D341Med (cell line): ENCODE results near the gene FSD1.
A peak's percentile ranks its signal among the peaks of the same experiment; 100 is the strongest.

Experiments
- DNase-seq: peaks from one replicate; pipeline ENCODE4 v3.0.0; 2012; ENCODE audit warnings: low spot score

The FSD1 gene

DNA sequence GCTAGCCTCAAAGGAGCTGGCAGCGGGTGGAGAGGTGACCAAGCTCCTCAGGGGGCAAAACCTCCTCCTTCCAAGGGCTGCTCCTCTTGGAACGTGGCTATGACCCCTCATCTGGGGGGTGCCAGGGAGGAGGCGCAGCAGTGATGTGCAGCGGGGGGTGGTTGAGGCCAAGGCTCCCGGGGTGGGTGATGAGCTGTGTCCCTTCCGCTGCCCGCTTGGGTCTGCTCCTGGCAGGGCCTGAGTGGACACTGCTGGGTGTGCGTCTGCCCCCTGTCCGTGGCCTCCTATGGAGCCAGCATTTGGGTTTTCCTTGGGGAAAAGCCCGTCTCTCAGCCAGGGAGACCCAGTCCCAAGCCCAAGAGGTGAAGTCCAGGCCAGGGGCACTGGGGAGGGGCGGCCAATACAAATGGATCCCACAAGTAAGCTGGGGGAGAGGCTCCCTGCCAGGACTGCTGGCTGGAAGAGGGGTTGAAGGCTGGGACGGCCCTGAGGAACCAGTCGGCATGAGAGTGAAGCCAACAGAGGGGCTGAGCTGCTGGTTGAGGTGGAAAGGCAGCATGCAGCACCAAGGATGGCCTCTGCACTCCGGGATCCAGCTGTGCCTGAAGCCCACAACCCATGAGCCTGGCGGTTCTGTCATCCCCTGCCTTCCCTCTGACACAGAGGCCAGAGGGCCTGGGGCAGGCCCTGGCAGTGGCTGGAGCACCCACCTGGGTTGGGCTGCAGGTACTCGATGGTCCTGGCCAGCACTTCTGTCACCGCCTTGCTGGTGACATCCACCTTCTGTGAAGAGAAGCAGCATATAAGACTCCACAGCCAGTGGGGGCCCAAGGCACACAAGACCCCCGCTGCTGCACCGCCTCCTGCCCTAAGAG is 61.6 kb downstream of the FSD1 start:
- no peak for DNase-seq

DNA sequence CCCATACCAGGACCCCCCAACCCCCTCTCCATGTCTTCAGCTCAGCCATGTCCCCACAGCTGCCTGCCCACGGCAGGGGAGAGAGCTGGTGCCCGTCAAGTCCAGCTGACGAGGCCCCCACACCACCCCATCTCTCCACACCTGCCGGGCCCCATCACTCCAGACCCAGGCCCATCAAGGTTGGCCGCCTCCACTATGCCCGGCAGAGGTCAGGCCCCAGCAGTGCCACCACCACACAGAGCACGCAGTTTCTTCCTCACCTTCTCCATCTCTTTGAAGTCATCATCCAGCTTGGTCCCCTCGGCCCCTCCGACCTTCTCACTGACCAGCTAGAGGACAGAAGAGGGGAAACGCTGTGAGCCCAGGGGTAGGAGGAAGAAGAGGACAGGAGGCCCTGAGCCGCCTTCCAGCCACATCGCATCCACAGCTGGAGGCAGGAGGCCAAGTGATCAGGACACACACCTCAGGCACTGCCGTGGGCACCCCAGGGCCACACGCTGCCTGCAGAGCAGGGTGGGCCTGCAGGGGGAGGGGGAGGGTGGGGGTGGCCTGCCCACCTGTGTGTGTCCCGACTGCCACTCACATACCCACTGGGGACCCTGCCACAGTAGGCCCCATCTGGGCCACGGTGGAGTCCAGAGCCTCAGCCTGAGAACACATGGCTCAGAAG is 62.4 kb downstream of the FSD1 start:
- DNase-seq: no peak

DNA sequence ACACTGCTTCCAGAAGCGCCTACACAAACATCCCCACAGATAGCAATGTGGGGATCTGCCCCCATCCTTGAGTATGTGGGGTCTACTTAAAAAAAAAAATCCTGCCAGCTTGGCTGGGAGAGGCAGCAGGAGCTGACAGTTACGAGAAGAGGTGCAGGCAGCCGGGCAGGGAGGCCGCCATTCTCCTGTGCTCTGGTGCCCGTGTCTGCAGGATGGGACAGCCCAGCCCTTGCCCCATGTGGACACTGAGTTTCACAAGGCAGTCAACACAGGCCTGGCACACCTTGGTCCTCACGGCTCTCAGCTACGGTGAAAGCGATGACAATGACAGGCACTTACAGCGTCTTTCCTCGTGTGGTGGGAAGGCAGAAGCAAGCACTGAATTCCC is 62.9 kb downstream of the FSD1 start:
- no peak for DNase-seq

DNA sequence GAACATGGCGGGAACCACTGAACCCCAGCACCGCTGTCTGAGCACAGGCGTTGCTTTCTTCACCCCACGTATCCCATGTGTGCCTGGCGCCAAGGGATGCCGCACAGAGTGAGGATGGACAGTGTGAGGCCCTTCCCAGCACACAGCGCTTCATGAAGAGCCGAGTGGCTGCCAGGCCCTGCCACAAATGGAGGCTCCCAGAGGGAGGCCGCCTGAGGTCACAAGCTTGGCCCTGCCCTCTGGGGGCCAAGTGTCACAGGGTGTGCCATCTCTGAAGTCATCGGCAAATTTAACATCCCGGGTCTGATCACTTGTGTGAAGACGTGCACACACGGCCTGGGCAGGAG is 63.4 kb downstream of the FSD1 start:
- no peak for DNase-seq

DNA sequence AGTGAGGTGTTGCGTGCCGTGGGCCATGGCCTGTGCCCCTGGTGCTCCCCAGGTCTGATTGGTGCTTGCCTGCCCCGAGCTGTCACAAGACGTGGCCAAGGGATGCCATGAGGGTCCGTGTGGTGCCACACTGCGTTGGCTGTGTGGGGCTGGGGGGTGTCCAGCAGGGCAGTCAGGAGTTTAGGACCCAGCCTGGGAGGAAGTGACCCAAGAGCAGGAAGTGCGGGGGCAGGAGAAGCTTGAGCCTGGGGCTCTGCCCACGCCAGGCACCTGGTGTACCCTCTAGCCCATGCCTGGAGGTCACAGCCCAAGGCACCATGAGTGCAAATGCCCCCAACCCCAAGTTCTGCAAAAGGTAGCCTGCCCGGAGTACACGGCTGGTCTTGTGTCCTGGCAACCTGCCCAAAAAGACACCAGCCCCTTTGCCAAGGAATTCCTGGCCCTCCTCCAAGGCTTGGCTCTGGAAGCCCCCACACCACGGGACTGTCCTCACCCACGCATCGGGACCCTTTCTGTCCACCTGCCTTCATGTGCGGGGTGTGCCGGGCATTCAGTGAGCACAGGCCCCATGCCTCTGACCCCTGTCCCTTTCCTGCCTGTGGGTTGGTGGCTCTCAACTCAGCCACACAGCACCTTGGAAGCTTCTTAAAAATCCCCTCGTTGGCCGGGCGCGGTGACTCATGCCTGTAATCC is 63.9 kb downstream of the FSD1 start:
- no peak for DNase-seq

DNA sequence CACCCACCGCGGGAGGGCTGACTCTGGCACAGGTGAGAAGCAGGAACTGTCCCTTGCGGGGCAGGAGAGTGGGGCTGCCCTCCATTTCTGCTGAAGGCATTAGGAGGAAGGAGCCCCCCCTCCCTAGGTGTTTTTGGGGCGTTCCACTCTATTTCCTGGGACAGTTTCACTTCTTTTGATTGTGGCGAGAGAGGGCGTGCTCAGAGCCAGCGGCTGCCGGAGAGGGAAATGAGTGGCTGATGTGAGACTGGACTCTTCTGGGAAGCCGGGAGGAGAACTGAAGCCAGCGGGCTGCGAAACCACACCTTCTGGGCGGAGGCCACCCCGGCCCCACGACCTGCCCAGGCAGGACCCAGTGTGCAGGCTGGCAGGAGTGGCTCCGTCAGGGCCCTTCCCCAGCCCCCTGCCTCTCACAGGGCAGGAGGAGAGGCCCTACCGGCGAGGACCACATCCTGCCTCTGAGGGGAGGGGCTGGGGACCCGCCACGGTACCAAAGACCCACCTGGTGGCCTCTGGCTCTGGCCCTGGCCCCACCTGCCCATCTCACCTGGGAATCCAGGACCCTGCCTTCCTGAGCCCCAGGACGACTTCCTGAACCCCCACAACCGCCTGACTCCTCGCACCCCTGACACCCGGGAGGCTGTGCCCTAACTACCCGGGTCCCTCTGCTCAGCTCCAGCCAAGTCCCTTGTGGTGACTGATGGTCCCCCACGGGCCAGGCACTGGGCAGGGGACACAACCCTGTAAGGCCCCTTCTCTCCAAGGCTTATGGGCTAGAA is 64.9 kb downstream of the FSD1 start:
- no peak for DNase-seq

DNA sequence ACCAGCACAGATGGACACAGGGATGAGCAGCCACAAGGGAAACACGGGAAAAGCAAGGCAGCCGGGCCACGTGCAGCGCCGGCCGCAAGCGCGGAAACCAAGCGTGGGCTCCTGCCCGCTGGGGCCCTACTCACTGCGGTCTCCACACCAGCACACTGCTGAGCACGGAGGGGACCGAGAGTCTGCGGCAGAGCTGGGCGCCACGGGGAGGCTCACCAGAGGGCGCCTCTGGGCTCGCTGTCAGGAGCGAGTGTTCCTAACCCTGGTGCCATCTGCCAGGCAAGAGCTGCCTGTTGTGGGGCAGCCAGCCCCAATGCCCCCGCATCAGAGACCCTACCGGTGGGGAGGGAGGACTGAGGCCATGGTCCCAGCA is 65.5 kb downstream of the FSD1 start:
- peak; percentile 86 for DNase-seq

DNA sequence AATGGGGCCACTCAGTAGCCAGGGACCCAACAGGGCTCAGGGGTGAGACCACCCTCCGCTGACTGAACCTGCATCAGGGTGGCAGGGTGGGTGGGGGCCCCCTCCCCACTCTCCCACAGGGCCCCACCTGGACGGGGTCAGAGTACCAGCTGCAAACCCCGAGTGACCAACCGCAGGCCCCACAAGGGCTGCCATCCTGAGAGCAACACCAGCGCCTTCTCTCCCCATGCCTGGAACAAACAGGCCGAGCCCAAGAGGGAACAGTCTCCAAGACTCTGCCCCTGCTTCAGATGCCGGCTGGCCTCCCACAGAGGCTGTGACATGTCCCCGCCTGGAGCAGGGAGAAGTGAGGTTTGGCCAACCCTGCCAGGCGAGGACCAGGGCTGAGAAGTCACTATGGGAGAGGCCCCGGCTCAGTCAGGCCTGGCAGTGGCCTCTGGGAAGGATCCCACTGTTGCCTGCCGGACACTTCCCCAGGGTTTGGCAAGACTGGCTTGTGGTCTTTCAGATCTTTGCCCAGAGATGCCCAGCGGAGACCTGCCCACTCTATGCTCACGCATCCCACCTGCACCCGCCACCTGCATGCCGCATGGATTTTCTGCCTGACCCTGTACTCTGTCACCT is 66.1 kb downstream of the FSD1 start:
- DNase-seq: no peak

DNA sequence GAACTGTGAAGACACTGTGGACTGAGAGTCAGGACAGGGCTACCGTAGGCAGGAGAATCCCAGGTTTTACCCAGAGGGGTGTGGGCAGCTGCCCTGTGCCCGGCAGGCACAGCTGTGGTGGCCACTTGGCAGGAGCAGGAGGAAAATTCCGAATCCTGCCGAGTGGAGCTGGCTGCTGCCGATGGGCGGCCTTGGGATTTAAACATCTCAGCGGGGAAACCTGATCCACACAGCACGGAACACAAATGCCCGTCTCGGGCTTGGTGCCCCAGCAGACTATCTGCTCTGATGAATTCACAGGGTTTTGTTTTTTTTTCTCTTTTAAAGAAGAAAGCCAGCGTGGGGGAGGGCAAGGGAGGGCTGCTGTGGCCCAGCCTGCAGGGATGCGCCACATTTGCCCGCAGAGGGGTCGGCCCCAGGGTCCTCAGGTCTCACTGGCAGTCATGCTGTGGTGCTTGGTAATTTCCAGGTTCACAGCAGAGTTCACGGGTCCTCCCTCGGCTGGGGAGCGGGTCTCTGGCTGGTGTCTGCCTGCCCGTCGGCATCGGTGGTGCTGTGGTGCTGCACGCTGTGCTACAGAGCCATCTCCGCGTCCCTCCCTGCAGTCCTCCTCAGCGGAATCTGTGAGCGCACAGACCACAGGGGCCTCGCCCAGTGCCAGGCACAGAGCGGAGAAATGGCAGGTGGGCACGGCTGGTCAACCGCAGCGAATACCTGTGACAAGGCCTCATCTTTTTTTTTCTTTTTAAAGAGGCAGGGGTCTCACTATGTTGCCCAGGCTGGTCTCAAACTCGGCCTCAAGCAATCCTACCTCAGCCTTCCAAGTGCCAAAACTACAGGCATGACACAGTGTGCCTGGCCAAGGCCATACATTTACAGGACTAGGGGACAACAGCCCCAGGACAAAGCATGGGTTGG is 67.1 kb downstream of the FSD1 start:
- DNase-seq: no peak

DNA sequence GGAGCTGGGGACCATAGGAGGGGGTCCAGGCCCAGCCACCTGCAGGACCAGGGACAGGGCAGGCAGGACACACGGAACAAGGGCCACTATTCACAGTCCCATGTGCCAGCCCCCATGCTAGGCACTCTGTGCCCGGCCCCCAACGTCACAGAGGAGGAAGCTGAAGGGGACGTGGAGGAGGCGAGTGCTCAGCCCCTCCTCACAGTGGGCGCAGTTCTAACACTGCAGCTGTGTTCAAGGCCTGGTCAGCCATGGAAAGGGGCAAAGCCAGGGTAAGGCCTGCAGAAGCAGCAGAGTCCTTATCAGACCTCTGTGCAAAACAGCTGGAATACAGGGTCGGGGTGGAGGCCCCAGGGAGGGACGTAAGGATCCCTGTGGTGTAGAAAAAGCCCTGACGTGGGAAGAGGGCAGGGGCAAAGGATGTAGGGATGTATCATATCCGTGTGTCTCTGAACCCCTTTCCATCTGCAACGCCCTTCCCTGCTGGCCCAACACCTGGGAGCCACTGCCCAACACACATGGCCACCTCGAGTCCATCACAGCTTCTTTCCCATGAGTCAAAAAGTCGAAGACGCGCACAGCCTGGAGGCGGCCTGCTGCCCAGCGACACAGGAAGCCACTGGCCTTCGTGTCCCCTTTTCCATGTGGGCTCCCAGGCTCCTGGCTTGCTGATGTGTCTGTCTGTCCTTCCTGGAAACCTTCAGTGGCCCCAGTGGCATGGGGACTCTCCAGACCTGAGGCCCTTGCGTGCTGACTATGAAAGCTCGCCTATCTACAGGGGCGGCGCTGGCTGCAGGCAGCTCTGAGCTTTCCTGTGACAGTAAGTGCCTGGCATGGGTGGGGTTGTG is 68.0 kb downstream of the FSD1 start:
- DNase-seq: no peak

DNA sequence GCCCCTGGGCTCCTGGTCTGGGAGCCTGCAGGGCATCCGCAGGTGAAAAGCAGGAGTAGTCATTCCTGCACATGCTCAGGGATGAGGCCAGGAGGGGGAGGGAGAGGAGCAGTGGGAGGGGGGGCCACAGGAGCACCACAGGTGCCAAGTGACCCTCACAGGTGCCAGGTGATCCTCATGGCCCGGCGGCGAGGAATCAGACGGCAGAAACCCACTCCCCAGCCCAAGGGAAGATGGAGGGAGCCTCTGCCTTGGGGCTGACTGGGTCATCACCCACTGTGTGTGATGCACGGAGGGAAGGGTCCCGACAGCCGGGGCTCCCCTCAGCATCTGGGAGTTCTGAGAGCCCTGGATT is 68.6 kb downstream of the FSD1 start:
- DNase-seq: no peak
